ES-I3 (cell line): ENCODE data around the gene SPATA16.

Experiments used
- H3K36me3 ChIP-seq: 2 replicates; pipeline ENCODE4 v1.6.1; 2013; ENCODE audit warnings: mild to moderate bottlenecking, low read length, control low read depth, moderate library complexity; ENCODE audit not compliant: insufficient read depth
- H3K4me1 ChIP-seq: 2 replicates; pipeline ENCODE4 v1.6.1; 2013; ENCODE audit warnings: mild to moderate bottlenecking, control low read depth, low read length; ENCODE audit not compliant: insufficient read depth
- H3K9ac ChIP-seq: 2 replicates; pipeline ENCODE4 v1.6.1; 2013; ENCODE audit warnings: low read depth, mild to moderate bottlenecking, low read length, moderate library complexity
- H3K9me3 ChIP-seq: 2 replicates; pipeline ENCODE4 v1.6.1; 2013; ENCODE audit warnings: mild to moderate bottlenecking, low read length, moderate library complexity; ENCODE audit not compliant: control insufficient read depth, insufficient read depth

Gene SPATA16

GRCh38 chr3:173006006-173006405, 135.0 kb downstream of the SPATA16 start:
- Histone ChIP-seq H3K36me3 (no peaks in the 10 kb centered on the region; the same call in 1 of the 2 replicates), H3K4me1 (peaks cover 10% of the 10 kb centered on the region; the same call in 1 of the 2 replicates), H3K9me3 (0 out of 2 replicates have a peak, but pooled peaks cover 3% of the 10 kb centered on the region), H3K9ac (no peak overlapping the region)

DNA sequence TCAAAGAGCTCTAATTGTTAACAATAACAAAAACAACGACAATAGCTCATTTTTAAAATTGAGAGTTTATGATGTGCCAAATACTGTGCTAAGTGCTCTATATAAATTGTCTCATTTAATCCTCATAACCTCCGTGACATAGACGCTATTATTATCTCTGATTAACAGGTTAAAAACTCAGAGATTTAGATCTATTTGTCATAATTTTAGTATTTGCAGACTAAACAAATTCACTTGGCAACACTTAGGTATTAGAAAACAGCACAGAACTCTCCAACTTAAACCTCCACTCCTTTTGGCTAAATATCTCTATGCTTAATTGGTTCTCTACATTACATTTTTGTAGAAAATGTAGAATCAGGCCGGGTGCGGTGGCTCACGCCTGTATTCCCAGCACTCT, 136.4 kb downstream of the SPATA16 start:
- Histone ChIP-seq H3K9me3 (0 out of 2 replicates have a peak, but pooled peaks cover 3% of the 10 kb centered on the region), H3K9ac (no peak overlapping the region), H3K36me3 (no peaks in the 10 kb centered on the region; the same call in 1 of the 2 replicates), H3K4me1 (peaks cover 10% of the 10 kb centered on the region; the same call in 1 of the 2 replicates)

DNA sequence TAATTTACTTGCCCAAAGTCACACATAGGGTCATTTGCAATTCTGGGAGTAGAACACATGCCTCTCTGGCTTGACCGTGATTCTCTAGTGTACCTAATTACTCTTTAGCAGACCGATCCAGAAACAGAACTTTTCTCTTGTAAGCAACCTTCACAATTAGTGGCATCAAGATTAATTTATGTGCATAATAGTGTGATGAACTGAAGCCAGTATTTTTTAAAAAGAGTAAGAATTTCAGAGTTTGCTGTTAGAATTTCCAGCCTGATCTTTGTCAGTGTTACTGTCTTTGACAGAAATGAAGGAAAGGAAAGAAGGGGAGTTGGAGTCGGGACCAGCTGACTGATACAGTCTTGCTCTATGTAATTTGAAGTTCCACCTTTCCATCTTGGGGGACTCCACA, 137.1 kb downstream of the SPATA16 start:
- H3K4me1 ChIP-seq = peaks cover 10% of the 10 kb centered on the region; the same call in 1 of the 2 replicates
- H3K36me3 ChIP-seq = no peaks in the 10 kb centered on the region; the same call in 1 of the 2 replicates
- no peaks in the 10 kb centered on the region for H3K9me3 ChIP-seq
- no peak overlapping the region for H3K9ac ChIP-seq

DNA sequence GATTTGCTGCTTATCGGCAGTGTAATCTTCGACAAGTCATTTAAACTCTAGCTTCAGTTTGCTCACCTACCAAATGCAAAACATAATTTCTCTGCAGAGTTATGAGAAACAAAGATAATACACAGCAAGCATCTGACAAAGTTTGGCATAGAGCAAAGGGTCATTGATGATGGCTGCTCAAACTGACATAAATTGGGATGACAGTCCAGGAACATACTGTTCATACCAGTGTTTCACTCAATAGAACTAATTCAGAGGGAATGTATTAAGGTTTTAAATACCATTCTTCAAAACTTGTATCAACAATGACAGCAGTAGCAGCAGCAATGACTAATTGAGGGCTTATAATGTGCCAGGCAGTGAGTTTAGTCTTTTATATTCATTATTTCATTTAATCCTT, 137.6 kb downstream of the SPATA16 start:
- Histone ChIP-seq H3K9me3 (no peaks in the 10 kb centered on the region), H3K4me1 (peaks cover 10% of the 10 kb centered on the region; the same call in 1 of the 2 replicates), H3K9ac (no peak overlapping the region), H3K36me3 (no peaks in the 10 kb centered on the region; the same call in 1 of the 2 replicates)

DNA sequence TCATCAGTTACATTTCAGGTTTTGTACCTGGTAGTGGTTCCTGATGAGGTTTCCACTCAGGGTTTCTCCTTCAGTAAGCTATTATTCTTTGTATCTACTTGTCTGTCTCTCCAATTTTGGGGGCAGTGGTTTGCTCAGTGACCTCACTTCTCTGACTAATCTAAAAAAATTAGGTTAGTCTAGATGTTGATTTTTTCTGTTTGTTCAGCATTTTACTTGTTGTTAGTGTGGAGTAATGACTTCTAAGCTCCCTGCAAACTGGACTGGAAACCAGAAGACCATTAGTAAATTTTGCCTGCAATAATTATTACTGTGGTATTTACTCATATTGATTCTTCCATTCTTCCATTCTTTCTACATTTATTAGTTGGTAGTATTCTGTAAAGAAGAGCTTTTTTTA, 139.4 kb downstream of the SPATA16 start:
- no peaks in the 10 kb centered on the region for H3K9me3 ChIP-seq
- H3K9ac ChIP-seq = no peak overlapping the region
- peaks cover 10% of the 10 kb centered on the region; the same call in 1 of the 2 replicates for H3K4me1 ChIP-seq
- H3K36me3 ChIP-seq = no peaks in the 10 kb centered on the region

- H3K4me1 ChIP-seq = peaks cover 10% of the 10 kb centered on the region; the same call in 1 of the 2 replicates
- no peak overlapping the region for H3K9ac ChIP-seq
- H3K9me3 ChIP-seq = no peaks in the 10 kb centered on the region
- no peaks in the 10 kb centered on the region for H3K36me3 ChIP-seq
Measured at GRCh38 chr3:173000553-173000952, 140.5 kb downstream of the SPATA16 start.

DNA sequence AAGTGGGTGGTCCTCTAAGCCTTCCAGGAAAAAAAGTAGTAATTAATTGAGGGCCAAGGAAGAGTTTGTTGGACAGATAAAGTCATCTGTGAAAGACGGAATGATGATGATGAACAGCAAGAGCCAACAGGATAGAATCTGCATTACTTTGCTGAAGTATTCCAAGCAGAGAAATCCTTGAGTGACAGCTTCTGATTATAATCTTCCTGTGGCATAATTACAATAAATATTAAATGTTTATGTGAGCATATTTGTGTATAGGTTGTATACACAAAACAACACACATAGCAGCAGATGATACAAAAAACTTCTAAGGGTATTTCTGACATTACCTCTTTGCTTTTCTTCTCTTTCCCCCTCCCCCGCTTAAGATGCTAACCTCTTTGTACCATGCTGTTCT, 147.6 kb downstream of the SPATA16 start:
- no peaks in the 10 kb centered on the region for H3K9me3 ChIP-seq
- H3K36me3 ChIP-seq = no peaks in the 10 kb centered on the region
- peaks cover 12% of the 10 kb centered on the region; the same call in 1 of the 2 replicates for H3K4me1 ChIP-seq
- no peak overlapping the region for H3K9ac ChIP-seq

- H3K9me3 ChIP-seq = no peaks in the 10 kb centered on the region
- no peaks in the 10 kb centered on the region for H3K36me3 ChIP-seq
- no peak overlapping the region for H3K9ac ChIP-seq
- H3K4me1 ChIP-seq = peaks cover 12% of the 10 kb centered on the region; the same call in 1 of the 2 replicates
Measured at GRCh38 chr3:172991424-172991996, 149.5 kb downstream of the SPATA16 start.

DNA sequence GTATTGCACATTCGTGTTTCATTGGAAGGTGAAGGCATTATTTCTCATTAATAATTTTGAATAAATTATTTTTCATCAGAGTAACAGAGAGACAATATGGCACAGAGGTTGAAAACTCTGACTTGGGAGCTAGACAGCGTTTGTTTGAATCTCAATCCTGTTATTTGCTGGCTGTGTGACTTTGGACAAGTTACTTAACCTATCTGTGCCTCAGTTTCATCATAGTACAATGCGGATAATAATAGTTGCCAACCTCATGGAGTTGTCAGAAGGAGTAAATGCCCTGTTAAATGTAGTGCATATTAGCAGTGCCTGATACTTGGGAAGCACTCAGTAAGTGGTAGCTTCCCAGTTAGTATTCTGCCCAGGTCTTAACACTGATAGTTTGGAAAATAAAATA, 151.7 kb downstream of the SPATA16 start:
- Histone ChIP-seq H3K9me3 (no peaks in the 10 kb centered on the region), H3K9ac (no peak overlapping the region), H3K4me1 (peaks cover 12% of the 10 kb centered on the region; the same call in 1 of the 2 replicates), H3K36me3 (no peaks in the 10 kb centered on the region)

DNA sequence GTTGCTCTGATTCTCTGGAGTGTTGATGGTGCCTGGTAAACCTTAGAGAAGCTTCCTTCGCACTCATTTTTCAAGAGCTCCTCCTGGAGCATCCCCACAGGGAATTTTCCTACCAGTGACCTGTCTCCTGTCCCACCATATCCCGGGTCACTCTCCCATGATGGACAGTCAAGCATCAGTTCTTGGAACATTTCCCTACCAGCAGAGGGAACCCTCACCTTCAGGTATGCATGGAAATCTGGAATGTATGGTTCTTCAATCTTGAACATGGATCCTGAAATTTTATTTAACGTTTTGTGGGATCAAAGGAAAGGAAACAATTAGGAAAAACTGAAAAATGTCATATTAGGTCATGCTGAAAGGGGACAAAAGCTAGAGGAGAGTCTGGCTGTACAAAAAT, 153.8 kb downstream of the SPATA16 start:
- Histone ChIP-seq H3K9me3 (no peaks in the 10 kb centered on the region), H3K36me3 (no peaks in the 10 kb centered on the region), H3K9ac (no peak overlapping the region), H3K4me1 (no peaks in the 10 kb centered on the region; the same call in 1 of the 2 replicates)

DNA sequence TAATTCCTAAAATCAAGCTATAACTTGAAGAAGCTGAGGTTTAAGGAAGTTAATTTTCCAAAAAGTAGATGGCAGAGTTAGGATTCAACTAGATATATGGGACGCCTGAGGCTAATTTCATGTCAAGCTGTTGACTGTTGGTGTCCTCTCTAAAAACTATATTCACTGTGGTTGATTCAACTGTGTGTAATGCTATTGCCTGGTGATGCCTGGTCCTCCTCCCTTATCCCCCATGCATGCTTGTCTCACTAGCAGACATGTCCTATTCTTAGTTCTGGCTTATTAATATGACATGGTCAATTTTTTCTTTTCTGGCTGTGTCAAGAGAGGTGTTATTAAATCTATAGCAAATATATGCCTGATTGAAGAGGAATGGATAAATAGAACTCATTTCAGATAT, 156.1 kb downstream of the SPATA16 start:
- Histone ChIP-seq H3K9me3 (no peaks in the 10 kb centered on the region), H3K4me1 (no peaks in the 10 kb centered on the region; the same call in 1 of the 2 replicates), H3K9ac (no peak overlapping the region), H3K36me3 (no peaks in the 10 kb centered on the region)

GRCh38 chr3:172982736-172983364, 158.2 kb downstream of the SPATA16 start:
- no peaks in the 10 kb centered on the region; the same call in 1 of the 2 replicates for H3K4me1 ChIP-seq
- H3K36me3 ChIP-seq = no peaks in the 10 kb centered on the region
- H3K9me3 ChIP-seq = no peaks in the 10 kb centered on the region
- no peak overlapping the region for H3K9ac ChIP-seq

DNA sequence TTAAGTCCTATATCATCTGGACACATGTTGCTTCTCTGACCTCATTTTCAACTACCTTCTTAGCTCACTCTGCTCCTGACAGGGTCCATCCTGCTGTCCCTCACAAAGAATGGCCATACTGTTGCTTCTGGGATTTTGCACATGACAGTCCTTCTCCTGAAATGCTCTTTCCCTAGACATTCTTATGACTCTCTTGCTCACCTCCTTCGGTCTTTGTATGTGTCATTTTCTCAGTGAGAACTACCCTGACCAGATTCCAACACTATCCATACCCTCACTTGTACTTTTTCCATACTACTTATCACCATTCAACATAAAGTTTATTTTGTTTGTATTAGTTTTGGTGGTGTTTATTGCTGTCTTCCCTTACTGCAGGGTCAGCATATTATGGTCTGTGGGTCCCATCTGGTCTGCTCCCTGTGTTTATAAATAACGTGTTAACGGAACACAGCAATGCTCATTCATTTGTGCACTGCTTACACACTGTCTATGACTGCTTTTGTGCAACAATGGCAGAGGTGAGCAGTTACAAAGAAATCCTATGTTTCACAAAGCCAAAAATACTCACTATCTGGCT, 159.5 kb downstream of the SPATA16 start:
- no peaks in the 10 kb centered on the region for H3K36me3 ChIP-seq
- H3K9me3 ChIP-seq = no peaks in the 10 kb centered on the region
- H3K4me1 ChIP-seq = no peaks in the 10 kb centered on the region; the same call in 1 of the 2 replicates
- no peak overlapping the region for H3K9ac ChIP-seq

DNA sequence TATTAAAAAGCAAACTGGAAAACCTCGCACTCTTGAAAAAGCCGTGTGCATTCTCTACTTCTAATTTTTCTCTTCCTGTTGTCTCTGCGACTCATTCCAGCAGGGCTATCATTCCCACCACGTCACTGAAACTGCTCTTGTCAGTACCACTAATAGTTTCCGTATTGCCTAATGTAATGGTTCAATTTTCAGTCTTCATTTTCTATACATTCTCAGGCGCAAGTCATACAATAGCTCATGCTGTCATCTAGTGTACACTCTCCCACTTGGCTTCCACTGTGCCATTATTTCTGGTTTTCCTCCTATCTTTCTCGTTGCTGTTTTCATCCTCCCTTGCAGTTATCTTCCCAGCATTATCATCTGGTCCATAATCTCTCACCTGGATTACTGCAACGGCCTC, 160.2 kb downstream of the SPATA16 start:
- Histone ChIP-seq H3K36me3 (no peaks in the 10 kb centered on the region), H3K9ac (no peak overlapping the region), H3K9me3 (no peaks in the 10 kb centered on the region), H3K4me1 (no peaks in the 10 kb centered on the region; the same call in 1 of the 2 replicates)

GRCh38 chr3:172977696-172978095, 163.3 kb downstream of the SPATA16 start:
- H3K9ac ChIP-seq = no peak overlapping the region
- no peaks in the 10 kb centered on the region for H3K9me3 ChIP-seq
- no peaks in the 10 kb centered on the region for H3K4me1 ChIP-seq
- H3K36me3 ChIP-seq = no peaks in the 10 kb centered on the region
